Neural cell (in vitro differentiated cells): ENCODE data around the gene SHMT2.

Experiments
- EP300 ChIP-seq: fragments of 450-650 bp; conservative IDR thresholded peaks from 2 replicates; pipeline ENCODE4 v1.6.1; 2014; ENCODE audit warnings: antibody characterized with exemption, mild to moderate bottlenecking, moderate library complexity; ENCODE audit not compliant: poor library complexity, severe bottlenecking
- EZH2 ChIP-seq: fragments of 200-600, 300-800 bp; shearing (Covaris generic), sonication (generic); IDR thresholded peaks from 2 replicates; pipeline ENCODE4 v1.6.1; 2014; ENCODE audit warnings: antibody characterized with exemption, low read length, borderline replicate concordance, mild to moderate bottlenecking; ENCODE audit not compliant: insufficient read depth, poor library complexity, severe bottlenecking
- TAF1 ChIP-seq: IDR thresholded peaks from 2 replicates; pipeline ENCODE4 v1.6.1; 2012; ENCODE audit warnings: low read depth
- TF ChIP-seq, protein P1 (sequence below): fragments of 450-650 bp; IDR thresholded peaks from 2 replicates; pipeline ENCODE4 v1.5.1; 2014; ENCODE audit warnings: antibody characterized with exemption, mild to moderate bottlenecking, moderate library complexity; ENCODE audit not compliant: poor library complexity, severe bottlenecking

DNA sequence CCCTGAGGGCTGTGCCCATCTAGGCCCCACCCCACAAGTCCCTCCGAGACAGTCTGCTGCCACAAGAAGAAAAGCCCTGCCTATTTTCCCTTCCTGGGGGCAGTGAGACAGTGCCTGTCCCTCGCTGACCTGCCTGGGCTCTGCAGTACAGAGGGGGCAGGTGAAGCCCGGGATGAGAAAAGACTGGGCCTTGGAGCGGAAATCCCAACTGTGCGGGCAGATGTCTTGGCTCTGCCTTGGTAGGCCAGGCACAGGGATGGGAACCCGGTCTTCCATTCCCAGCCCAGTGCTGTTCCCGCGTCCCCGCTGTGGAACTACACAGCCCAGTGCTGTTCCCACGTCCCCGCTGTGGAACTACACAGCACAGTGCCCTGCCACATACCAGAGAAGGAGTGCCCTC is 25.7 kb upstream of the SHMT2 start:
- TF ChIP-seq, protein P1, sequence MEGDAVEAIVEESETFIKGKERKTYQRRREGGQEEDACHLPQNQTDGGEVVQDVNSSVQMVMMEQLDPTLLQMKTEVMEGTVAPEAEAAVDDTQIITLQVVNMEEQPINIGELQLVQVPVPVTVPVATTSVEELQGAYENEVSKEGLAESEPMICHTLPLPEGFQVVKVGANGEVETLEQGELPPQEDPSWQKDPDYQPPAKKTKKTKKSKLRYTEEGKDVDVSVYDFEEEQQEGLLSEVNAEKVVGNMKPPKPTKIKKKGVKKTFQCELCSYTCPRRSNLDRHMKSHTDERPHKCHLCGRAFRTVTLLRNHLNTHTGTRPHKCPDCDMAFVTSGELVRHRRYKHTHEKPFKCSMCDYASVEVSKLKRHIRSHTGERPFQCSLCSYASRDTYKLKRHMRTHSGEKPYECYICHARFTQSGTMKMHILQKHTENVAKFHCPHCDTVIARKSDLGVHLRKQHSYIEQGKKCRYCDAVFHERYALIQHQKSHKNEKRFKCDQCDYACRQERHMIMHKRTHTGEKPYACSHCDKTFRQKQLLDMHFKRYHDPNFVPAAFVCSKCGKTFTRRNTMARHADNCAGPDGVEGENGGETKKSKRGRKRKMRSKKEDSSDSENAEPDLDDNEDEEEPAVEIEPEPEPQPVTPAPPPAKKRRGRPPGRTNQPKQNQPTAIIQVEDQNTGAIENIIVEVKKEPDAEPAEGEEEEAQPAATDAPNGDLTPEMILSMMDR = no peak
- TF ChIP-seq EZH2 (no peak), EP300 (no peak), TAF1 (no peak)
